Hepatocyte (in vitro differentiated cells): ENCODE data around the gene RAI1.

ENCODE experiments used
- EZH2 ChIP-seq: fragments of 200-600 bp; sonication (generic); IDR thresholded peaks from 2 replicates; pipeline ENCODE4 v1.6.1; 2016; ENCODE audit warnings: antibody characterized with exemption, mild to moderate bottlenecking, borderline replicate concordance
- EZH2phosphoT487 ChIP-seq: fragments of 200-600 bp; sonication (generic); IDR thresholded peaks from one replicate; pipeline ENCODE4 v1.6.1; 2018; ENCODE audit warnings: antibody characterized with exemption, mild to moderate bottlenecking, low read depth, moderate library complexity; ENCODE audit not compliant: unreplicated experiment, severe bottlenecking
- TF ChIP-seq, protein P1 (sequence below): fragments of 200-600 bp; sonication (generic); IDR thresholded peaks from 2 replicates; pipeline ENCODE4 v1.5.1; 2016; ENCODE audit warnings: antibody characterized with exemption, mild to moderate bottlenecking; ENCODE audit not compliant: poor library complexity

DNA sequence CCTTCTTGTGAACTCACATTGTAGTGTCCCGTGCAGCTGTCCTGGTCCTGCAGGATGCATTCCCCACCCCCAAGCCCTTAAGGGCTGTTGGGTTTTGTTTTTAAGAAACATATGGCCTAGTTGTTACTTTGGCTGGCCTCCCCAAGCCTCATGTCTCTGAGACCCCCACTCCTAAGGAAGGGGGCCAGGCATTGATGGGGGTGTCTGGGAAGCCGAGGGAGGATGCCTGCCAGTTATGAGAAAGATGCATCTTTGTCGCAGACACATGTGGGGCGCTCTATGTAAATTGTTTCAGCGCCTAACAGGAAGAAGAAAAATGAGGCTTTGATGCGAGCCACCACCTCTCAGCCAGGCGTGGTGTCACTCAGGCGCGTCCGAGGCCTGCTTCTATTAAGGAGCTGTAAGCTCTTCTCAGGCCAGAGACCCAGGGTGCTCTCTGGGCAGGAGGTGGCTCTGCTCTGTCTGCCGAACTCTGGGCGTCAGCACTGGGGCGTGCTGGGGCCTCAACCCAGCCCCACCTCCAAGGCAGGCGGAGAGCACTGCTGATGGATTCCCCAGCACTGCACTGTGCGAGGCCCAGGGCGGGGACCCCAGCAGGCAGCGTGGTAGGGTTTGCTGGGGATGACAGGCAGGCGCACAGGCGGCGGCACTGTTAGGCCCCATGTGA lies 85.0 kb downstream of the RAI1 start:
- TF ChIP-seq, protein P1, sequence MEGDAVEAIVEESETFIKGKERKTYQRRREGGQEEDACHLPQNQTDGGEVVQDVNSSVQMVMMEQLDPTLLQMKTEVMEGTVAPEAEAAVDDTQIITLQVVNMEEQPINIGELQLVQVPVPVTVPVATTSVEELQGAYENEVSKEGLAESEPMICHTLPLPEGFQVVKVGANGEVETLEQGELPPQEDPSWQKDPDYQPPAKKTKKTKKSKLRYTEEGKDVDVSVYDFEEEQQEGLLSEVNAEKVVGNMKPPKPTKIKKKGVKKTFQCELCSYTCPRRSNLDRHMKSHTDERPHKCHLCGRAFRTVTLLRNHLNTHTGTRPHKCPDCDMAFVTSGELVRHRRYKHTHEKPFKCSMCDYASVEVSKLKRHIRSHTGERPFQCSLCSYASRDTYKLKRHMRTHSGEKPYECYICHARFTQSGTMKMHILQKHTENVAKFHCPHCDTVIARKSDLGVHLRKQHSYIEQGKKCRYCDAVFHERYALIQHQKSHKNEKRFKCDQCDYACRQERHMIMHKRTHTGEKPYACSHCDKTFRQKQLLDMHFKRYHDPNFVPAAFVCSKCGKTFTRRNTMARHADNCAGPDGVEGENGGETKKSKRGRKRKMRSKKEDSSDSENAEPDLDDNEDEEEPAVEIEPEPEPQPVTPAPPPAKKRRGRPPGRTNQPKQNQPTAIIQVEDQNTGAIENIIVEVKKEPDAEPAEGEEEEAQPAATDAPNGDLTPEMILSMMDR, result no peak
- TF ChIP-seq EZH2phosphoT487 (no peak), EZH2 (no peak)
